Stimulated activated naive CD4-positive, alpha-beta T cell treated with Interleukin-2 at 50 U/mL for 16 hours (primary cell): ENCODE results near the gene GJC2.

Experiments
- DNase-seq: peaks from one replicate; lab custom pipeline; 2025; lab: John Stamatoyannopoulos, UW

GJC2 gene

GRCh38 chr1:228158151-228159007 is 8.6 kb downstream of the GJC2 start:
- no peak for DNase-seq

GRCh38 chr1:228159008-228159665 is 9.4 kb downstream of the GJC2 start:
- no peak for DNase-seq

DNA sequence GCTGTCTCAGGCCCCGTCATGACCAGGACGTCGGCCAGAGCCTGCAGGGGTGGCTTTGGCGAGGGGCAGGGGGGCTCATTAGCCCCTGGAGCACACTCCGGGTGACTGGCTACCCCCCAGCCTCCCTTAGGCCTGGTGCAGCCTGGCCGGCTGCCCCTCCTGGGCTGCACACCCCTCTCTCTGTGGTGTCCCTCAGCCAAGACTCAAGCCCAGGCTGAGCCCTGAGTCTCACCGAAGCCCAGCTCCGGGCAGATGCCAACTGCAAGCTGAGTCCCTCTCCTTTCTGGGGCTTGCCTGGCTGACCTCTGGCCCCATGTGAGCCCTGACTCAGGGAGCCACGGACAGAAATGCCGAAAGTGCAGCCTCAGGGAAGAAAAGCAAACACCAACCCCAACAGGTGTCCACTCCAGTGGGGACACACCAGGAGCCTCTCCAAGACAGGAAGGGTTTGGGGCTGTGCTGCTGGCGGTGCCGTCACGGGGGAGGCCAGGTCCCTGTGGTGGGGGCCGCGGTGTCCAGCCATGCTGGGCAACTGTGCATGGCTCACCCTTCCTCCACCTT is 10.6 kb downstream of the GJC2 start:
- DNase-seq, result no peak

- DNase-seq, result no peak
Observed at GRCh38 chr1:228161362-228161761, 11.6 kb downstream of the GJC2 start.

DNA sequence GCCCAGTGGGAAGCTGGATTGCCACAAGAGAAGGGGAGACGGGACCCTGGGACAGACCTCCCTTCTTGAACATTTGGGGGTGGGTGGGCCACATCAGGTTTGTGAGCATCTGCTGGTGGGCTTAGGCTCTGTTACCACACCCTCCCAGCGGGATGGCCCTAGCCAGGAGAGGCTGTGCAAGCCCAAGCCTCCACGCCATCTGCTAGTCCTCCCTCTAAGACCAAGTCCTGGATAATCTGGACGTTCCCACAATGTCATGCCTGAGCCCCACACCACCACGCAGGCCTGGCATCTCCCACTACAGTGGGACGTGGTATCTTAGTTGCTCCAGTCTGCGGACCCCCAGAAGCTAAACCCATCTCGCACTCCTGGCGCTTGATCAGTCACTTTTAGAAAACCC is 12.1 kb downstream of the GJC2 start:
- no peak for DNase-seq

GRCh38 chr1:228162286-228163006 is 12.7 kb downstream of the GJC2 start:
- no peak for DNase-seq

- no peak for DNase-seq
Observed at GRCh38 chr1:228163007-228163753, 13.4 kb downstream of the GJC2 start.

GRCh38 chr1:228163776-228164519 is 14.2 kb downstream of the GJC2 start:
- no peak for DNase-seq

GRCh38 chr1:228164561-228165371 is 15.0 kb downstream of the GJC2 start:
- no peak for DNase-seq

DNA sequence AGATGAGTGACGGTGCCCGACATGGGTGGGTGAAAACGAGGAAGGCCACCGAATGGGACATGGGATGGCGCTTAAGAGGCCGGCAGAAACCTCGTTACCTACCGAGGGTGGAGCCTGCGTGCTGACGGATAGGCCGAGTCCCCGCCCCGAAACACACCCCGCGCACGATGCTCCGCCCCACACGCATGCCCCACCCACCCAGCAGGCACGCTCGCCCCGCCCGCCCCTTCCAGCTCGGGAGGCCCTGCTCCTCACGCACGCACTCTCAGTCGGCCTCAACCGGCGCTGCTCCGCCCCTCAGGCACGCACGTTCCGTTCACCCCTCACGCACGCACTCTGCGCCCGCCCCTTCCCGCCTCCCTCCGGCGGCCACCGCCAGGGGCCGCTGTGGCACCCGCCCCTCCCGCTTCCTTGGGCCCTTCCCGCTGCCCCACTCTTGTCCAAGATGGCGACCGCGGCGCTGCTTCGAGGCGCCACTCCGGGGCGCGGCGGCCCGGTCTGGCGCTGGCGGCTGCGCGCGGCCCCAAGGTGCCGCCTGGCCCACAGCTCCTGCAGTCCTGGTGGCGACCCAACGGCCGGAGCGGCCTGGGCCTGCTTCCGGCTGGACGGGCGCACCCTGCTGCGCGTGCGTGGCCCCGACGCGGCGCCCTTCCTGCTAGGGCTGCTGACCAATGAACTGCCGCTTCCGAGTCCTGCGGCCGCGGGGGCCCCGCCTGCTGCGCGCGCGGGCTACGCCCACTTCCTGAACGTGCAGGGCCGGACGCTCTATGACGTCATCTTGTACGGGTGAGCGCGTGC is 15.8 kb downstream of the GJC2 start, which contains the start of gene IBA57:
Gene IBA57, plus strand, starts transcription at position 433 of the 798 bp plus-strand sequence. Its CDS starts 13 bp downstream, at position 446.
- peak; percentile 99 for DNase-seq

GRCh38 chr1:228166170-228166936 is 16.6 kb downstream of the GJC2 start:
- peak; percentile 43 for DNase-seq

- no peak for DNase-seq
Observed at GRCh38 chr1:228168563-228169270, 19.0 kb downstream of the GJC2 start.

DNA sequence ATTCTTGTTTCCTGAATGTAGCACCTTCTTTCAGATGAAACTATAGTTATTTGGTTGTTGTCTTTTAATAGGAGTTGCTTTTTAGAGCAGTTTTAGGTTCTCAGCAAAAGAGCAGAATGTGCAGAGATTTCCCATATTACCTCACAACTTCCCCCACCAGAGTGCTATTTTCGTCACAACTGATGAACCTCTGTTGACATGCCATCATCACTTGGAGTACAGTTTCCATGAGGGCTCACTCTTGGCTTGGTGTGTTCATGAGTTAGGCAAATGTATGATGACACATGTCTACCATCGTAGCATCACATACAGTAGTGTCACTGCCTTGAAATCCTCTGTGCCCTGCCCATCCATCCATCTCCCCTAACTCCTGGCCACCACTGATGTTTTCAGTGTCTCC is 19.6 kb downstream of the GJC2 start:
- no peak for DNase-seq

DNA sequence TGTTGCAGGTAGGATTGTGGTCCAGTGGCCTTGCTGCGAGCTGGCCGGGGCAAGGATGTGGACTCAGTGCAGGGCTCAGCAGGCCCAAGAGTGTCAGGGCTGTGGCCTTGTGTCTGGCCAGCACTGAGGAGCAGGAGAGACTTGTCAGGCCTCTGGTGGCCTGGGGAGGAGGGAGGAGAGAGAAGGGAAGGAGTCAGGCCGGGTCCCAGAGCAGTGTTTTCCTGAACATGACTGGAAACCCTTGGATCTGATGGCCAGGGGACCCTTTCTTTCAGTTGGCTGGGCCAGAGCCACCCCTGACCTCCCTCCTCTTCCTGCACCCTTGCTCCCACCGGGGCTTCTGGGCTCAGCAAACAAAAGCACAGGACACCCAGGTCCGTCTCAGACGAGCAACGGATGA is 20.9 kb downstream of the GJC2 start:
- no peak for DNase-seq

GRCh38 chr1:228171221-228171891 is 21.6 kb downstream of the GJC2 start:
- DNase-seq, result no peak

DNA sequence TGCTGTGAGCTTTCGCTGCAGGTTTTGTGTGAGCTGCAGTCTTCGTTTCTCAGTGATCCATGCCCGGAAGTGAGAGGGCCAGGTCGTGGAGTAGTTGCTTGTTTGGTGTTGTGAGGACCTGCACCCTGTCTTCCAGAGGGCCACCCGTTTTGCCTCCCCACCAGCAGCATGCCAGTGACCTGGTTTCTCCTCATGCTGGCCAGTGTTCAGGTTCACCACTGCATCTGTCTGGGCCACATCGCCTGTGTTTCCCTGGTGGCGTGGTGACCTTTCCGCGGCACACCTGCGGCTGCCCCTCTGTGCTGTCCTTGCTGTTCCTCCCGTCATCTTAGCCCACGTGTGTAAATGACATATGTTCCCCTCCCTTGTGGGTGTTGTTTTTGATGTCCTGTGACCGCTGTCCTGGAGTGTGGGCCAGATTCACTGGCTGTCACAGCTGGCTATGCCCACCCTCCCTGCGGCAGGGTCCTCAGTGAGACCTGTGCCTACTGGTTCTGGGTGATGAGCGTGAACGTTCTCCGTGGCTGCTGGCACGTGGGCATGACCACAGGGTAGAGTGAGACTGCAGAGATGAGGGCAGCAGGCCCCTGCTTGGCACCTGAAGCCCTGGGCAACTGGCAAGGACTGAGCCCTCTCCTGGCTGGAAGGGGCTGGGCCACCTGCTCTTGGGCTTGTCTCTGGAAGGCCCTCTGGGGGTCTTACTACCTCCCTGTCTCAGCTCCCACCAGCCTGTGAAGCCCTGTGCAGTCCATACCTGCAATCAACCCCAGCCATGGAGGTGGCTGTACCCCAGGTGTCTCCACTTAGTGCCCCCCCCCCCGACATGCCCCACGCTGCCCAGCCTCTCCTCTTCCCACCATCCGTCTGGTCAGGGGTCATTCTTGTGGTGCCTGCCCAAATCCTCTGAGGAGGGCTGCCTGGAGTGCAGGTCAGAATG is 23.1 kb downstream of the GJC2 start:
- DNase-seq, result no peak
